SH-SY5Y (cell line): Measurements from ENCODE around the gene SFXN5.

Experiments
- GATA2 ChIP-seq: IDR thresholded peaks from 2 replicates; pipeline ENCODE4 v1.6.1; 2011; ENCODE audit warnings: mild to moderate bottlenecking, low read depth, low read length
- GATA3 ChIP-seq: IDR thresholded peaks from 2 replicates; pipeline ENCODE4 v1.6.1; 2011; ENCODE audit warnings: low read depth, mild to moderate bottlenecking, low read length, moderate library complexity

DNA sequence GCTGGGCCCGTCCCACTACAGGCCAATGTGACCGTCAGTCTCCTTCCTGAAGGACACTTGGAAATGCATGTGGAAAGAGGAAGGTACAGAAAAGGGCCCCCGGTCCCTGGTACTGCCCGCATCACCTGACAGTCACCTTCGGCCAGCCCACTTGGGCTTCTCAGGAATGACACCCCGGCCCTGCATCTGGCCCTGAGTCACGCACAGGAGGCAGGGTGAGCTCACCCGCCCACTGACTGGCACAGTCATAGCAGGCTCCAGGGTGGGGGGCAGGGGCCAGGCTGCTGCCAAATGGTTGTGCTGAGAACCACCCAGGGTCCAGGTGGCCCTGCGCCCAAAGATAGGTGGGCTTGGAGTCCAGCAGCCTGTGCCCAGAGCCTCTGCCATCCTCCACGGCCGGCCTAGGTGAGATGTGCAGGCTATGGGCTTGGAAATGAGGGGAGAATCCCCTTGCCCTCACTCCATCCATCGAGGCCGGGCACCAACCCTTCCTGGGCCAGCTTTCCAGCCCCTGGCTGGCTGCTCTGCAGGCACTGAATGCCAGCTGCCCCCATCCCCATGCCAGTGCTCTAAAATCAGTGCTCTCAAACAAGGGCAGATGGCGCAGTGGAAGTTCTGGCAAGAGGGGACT lies 140.1 kb downstream of the SFXN5 start:
- no peak for TF ChIP-seq GATA2
- no peak for TF ChIP-seq GATA3
